Endometrium (tissue), 2 donors: ENCODE measurements around the gene SEPTIN8.

ENCODE experiments used
- FAIRE-seq: peaks from 2 replicates; lab custom pipeline; 2012; peaks lifted over from hg19 to GRCh38; lab: Jason Lieb, UNC
- donor health status: control.
- donor health status: control.

SEPTIN8 gene

DNA sequence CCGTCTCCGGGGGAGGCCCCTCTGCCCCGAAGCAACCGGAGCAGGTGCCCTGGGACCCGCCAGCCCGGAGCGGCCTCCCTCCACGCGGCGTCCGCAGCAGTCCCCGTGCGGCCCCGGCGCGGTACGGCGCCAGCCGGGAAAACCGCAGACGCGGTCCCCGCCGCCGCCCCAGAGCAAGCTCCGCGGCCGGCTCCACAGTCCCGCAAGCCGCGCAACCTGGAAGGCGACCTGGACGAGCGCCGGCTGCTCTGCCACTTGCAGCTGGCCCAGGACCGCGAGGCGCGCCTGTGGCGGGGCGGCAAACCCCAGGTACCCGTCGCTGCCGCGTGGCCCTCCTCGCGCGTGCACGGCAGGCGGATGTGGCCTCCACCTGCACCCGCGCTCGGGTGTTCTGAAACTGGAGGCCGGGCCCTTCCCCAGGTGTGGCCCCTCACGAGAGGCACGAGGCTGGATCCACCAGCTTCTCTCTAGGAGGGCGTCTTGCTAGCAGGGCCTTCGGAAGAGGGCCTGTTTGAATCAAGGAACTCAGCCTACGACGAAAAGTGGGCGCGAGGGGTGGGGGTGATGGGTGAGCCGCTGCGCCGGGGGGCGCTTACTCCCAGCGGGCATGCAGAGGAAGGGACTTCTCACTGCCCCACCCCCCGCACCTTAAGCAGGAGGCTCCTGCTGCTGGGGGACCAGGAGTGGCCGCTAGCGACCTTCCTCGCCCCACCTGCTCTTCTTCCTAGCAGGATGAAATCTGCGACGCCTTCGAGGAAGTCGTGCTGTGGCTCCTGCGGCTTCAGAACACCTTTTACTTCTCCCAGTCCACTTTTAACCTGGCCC, 29.2 kb downstream of the SEPTIN8 start:
- no peak for FAIRE-seq

- FAIRE-seq, result no peak
Observed at GRCh38 chr5:132746954-132747615, 30.0 kb downstream of the SEPTIN8 start, which contains the start of gene CCNI2. Gene CCNI2 (plus strand): TSS chr5:132747426. CDS start chr5:132747496, 70 bp downstream.

DNA sequence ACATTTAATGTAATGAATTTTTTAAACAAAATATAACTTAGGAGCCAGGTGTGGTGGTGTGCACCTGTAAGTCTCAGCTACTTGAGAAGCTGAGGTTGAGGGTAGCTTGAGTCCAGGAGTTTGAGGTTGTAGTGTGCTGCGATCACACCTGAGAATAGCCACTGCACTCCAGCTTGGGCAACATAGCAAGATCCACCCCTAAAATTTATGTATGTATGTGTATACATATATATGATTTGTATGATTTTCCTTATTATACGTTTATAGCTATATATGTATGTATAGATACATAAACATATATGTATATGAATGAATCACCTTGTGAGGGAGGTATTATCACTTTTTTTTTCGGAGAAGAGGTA, 30.5 kb downstream of the SEPTIN8 start:
- FAIRE-seq, result no peak

GRCh38 chr5:132744659-132745058, 32.4 kb downstream of the SEPTIN8 start:
- FAIRE-seq, result no peak

DNA sequence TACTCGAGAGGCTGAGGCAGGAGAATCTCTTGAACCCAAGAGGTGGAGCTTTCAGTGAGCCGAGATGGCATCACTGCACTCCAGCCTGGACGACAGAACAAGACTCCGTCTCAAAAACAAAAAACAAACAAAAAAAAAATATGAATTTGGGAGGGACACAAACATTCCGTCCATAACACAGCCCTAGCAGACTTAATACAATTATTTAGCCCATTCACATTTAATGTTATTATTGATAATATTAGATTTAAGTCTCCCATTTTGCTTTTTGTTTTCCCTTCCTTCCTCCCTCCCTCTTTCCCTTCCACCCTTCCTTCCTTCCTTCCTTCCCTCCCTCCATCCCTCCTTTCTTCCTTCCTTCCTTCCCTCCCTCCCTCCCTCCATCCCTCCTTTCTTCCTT, 34.4 kb downstream of the SEPTIN8 start:
- no peak for FAIRE-seq

- no peak for FAIRE-seq
Observed at GRCh38 chr5:132742158-132742557, 34.9 kb downstream of the SEPTIN8 start.

- FAIRE-seq, result no peak
Observed at GRCh38 chr5:132739232-132739631, 37.8 kb downstream of the SEPTIN8 start.

DNA sequence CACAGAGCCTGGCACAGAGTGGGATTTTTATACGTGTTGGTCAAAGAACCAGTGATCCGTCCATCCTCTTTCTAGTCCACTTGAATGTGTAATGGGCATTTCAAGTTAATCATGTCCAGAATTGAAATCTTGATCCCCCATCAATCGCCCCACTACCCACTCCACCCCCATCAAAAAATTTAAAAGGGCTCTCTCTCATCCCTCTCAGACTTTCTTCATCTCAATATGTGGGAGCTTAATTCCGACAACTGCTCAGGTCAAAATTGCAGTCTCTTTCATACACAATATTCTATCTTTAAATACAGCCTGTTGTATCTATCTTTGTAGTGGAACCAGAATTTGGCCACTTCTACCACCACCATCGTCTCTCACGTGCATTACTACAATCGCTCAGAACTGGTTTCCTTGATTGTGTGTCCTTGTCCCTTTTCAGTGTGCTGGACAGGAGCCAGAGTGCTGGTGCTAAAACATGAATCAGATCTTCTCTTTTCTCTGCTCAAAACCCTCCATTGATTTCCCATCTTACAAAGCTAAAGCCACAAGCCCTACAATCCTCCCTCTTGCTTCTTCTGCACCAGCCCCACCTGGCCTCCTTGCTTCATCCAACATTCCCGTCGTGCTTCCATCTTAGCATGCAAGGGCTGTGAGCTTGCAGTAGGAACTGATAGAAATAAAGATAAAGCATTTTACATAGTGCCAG, 38.9 kb downstream of the SEPTIN8 start:
- no peak for FAIRE-seq

DNA sequence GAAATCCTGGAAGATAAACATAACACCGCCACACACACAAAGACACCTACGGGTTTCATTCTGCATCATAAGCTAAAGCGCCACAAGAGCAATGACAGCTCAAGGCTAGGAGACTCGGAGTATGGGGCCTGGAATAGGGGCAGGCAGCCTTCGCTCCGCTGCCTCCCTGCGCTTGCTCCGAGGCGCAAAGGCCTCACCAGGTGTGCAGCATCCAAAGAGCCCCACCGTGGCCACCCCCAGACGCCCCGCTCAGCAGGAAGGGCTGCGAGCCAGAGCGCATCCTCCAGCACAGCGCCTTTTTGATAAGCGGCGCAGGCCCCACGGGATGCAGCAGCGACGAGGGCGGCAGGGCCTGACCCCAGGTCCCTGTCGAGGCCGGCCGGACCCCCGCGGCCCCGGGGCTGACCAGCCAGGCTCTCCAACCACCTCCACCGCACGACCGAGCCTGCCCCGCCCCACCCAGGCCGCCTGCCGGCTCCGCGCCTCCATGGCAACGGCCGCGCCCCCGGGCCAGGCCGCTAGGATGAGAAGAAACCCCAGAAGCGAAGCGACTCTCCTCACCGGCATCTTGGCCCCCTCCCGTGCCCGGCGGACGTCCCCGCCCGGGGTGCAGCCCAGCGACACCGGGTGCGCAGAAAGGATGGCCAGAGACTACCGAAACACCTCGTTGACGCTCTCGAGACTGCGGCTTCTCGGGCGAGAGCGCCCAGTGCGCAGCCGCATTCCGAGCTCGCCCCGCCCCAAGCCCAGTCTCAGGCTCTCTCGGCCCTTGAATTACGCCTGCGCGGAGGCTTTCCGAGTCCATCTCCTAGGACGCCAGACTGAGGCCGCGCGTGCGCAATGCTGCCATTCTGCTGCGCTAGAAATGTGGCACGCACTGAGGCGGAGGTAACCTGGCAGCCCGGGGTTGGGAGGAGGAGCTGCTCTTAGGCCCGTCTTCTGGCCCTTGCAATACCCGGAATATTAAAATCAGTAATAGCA, 39.9 kb downstream of the SEPTIN8 start, which contains the start of gene KIF3A:
Gene KIF3A, minus strand, starts transcription at position 694 of the 981 bp plus-strand sequence. Its CDS starts 127 bp downstream, at position 567.
- FAIRE-seq, result peak; percentile 67

GRCh38 chr5:132734687-132735086, 42.4 kb downstream of the SEPTIN8 start:
- FAIRE-seq, result no peak

- FAIRE-seq, result no peak
Observed at GRCh38 chr5:132733499-132734148, 43.4 kb downstream of the SEPTIN8 start.

GRCh38 chr5:132729896-132730295, 47.1 kb downstream of the SEPTIN8 start:
- no peak for FAIRE-seq

- no peak for FAIRE-seq
Observed at GRCh38 chr5:132725745-132726144, 51.3 kb downstream of the SEPTIN8 start.

- FAIRE-seq, result no peak
Observed at GRCh38 chr5:132718544-132719312, 58.3 kb downstream of the SEPTIN8 start.

GRCh38 chr5:132714456-132715307, 62.4 kb downstream of the SEPTIN8 start:
- FAIRE-seq, result peak; percentile 91

- no peak for FAIRE-seq
Observed at GRCh38 chr5:132708645-132709044, 68.4 kb downstream of the SEPTIN8 start.

DNA sequence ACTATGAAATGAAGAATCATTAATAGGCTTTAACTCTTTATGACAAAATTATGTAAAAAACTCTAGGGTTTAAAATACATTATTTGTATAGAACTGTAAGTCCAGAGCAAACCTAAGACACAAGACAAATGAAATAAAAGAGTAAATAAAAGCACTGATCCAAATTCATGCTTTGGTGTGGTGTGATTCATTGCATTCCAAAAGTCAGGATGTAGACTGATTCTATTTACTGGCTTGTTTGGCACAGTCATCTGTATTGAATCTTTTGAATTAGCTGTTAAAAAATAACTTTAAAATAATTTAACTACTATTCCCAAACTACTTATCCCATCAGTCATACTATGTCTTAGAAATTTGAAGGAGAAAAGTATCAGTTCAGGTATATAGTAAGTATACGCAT, 72.2 kb downstream of the SEPTIN8 start:
- no peak for FAIRE-seq
